Embryonic facial prominence (tissue), 1 donor: ENCODE results near the gene FUZ.
"Not testable (repeated sequence)": the region's sequence is repeated elsewhere in the genome, so short reads cannot be mapped to it uniquely, and the experiment has no call there.

Experiments used
- DNase-seq: peaks from one replicate; pipeline ENCODE4 v3.0.0-alpha.2; 2016; ENCODE audit errors: extremely low spot score

Gene FUZ

DNA sequence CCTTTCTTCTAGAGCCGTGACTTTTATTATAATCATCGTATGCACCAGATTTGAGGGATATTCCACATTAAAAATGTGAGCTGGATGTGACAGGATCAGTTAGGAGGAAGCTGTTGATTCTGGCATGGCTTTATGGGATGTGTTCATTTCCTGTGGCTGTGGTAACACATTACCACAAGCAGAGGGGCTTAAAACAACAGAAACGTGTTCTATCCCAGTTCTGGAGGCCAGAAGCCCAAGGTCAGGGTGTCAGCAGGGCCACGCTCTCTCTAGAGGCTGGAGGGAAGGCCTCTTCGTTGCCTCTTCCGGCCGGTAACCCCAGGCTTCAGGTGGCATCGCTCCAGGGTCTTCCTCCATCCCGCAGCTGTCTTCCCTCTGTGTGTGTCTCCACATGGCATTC is 19.5 kb upstream of the FUZ start:
- no peak for DNase-seq

DNA sequence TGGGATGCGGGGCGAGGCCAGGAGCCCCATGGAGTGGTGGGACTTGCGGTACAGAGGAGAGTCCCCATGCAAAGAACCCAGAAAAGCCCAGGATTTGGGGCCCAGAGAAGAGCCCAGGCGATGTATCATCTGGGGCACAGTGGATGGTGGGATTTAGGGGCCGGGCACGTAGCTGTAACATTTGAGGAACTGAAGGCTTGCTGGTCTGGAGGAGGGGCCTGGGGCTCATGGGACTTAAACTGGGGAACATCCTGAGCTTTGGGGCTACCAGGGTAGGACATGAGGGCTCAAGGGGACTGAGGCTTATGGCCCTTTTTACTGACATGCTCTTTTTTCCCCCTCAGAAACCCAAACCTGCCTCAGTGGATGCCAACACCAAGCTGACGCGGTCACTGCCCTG is 18.5 kb upstream of the FUZ start:
- DNase-seq = no peak

DNA sequence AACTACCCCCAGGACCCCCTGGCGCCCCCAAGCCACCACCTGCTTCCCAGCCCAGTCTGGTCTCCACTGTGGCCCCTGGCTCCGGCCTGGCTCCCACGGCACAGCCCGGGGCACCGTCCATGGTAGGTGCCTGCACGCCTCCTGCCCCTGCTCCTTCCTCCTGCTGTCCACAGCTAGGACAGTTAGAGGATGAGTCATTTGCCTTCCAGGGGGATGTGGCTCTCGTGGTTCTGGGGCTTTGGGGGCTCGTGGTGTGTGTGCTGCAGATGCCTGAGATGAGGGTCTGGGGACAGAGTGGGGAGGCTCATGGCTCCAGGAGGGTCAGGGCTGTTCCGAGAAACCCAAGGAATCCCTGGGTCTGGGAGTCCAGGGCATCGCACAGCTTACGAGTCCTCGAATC is 17.7 kb upstream of the FUZ start:
- DNase-seq = no peak

DNA sequence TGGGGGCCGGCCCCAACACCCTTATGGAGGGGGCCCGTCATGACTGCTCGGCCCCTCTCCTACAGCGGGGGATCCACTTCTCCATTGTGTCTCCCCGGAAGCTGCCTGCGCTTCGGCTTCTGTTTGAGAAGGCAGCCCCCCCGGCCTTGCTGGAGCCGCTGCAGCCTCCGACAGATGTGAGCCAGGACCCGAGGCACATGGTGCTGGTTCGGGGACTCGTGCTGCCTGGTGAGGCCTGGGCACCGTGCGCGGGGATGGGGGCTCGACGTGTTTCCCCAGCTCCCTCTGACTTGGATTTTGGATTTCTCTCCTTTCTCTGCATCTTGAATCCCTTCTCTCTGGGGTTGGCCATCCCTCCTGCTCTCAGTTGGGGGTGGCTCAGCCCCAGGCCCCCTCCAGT is 16.6 kb upstream of the FUZ start:
- DNase-seq = no peak

DNA sequence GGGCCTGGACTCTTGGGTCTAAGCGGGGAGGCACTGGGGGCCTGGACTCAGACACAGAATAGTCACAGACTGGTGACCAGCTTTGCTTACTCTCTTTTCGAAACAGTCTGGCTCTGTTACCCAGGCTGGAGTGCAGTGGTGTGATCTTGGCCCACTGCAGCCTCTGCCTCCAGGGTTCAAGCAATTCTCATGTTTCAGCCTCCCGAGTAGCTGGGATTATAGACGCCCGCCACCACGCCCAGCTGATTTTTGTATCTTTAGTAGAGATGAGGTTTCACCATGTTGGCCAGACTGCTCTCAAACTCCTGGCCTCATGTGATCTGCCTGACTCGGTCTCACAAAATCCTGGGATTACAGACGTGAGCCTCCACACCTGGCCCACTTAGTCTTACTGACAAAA is 16.1 kb upstream of the FUZ start:
- no peak for DNase-seq

DNA sequence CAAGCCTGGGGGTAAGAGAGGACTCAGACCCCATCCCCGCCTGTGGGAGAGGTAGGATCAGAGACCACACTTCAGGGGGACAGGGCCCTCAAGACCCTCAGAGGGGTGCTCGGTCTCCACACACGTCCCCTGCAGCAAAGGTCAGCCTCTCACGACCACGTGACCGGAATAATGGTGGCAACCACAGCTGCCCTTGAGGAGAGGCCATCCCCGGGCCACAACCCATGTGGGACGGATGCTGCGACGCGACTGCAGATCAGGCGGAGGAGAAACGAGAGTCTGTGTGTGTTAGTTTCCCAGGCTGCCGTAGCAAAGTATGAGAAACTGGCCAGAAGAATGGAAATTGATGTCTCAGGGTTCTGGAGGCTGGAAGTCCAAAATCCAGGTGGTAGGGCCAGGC is 13.9 kb upstream of the FUZ start:
- no peak for DNase-seq

DNA sequence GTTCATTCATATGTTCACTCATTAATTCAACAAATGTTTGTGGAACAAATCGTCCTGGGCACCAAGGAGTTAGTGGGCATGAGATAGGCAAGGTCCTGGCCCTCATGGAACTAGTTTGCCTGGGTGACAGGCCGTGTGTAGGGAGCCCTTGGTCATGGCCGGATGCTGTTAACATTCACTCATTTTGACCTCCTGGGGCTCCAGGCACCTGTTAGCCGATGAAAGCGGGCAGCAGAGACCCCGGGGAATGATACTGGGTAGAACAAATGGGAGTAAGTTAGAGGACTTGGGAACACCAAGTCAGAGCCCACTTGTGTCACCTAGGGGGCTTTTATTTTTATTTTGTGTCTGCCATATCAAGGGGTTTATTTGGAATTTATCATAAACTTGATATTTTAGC is 11.6 kb upstream of the FUZ start:
- DNase-seq = no peak

DNA sequence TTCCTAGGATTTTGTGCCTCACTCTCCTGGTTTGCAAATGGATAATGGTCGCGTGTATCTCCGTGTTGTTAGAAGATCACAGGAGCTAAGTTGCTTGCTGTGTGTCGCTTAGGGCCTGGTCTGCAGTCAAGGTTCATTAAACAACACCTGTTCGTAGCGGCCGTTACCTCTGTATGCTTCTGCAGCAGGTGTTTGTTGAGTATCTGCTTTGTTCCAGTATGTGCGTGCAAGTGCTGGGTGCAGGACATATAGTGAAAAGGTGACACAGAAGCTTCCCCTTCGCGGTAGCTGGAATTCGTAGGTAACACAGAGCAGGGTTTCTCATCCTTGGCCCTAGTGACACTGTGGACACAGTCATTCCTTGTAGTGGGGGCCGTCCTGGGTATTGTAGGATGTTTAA is 10.4 kb upstream of the FUZ start:
- no peak for DNase-seq

DNA sequence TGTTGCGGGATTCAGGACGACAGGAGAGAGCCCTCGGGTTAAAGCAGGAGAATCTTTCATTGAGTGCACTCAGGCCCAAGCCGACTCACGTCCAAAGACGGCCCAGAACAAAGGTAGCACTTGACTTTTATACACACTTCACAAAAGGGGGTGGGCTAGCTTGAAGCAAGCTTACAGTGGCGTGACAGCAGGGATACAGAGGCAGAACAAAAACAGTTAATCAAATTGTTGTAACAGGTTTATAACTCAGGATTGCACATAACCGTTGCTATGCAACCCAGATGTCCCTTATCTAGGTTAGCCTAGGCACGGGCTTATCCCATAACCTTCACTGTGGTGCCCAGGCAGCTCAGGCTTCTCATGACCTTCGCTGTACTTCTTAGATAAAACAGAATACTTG is 7.0 kb upstream of the FUZ start:
- DNase-seq = no peak

DNA sequence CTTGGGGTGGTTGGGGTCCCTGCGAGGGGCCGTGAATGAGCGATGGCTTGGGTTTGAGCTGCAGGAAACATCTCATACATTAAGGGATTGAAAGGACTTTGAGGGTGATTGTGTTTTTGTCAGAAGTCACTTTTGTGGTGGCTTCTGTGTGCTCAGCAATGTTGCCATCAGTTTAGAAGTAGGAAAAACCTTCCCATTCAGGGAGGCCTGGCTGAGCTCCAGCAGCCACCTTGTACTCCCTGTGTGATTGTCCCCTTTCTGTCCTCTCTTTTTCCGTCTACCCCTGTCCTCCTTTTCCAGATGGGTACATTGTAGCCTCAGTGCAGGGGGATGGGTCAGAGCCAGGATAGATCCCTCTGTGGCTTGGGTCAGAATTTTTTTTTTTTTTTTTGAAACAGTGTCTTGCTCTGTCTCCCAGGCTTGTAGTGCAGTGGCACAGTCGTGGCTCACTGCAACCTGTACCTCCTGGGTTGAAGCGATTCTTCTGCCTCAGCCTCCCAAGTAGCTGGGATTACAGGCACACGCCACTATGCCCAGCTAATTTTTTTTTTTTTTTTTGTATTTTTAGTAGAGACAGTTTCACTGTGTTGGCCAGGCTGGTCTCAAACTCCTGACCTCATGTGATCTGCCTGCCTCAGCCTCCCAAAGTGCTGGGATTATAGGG is 6.5 kb upstream of the FUZ start:
- not testable (repeated sequence) for DNase-seq

DNA sequence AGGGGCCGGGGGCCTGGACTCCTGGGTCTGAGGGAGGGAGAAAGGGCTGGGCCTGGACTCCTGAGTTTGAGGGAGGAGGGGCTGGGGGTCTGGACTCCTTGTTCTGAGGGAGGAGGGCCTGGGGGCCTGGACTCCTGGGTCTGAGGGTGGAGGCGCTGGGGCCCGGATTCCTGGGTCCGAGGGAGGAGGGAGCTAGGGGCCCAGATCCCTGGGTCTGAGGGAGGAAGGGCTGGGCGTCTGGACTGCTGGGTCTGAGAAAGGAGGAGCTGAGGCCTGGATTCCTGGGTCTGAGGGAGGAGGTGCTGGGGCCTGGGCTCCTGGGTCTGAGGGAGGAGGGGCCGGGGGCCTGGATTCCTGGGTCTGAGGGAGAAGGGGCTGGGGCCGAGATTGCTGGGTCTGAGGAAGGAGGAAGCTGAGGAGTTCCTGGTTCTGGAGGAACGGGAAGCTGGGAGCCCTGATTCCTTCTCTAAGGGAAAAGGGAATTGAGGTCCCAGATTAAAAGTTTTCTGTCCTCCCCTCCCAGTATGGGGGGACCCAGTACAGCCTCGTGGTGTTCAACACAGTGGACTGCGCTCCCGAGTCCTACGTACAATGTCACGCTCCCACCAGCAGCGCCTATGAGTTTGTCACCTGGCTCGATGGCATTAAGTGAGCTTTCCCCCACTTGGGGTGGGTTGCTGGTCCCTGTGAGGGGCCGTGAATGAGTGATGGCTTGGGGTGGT is 5.7 kb upstream of the FUZ start:
- no peak for DNase-seq

DNA sequence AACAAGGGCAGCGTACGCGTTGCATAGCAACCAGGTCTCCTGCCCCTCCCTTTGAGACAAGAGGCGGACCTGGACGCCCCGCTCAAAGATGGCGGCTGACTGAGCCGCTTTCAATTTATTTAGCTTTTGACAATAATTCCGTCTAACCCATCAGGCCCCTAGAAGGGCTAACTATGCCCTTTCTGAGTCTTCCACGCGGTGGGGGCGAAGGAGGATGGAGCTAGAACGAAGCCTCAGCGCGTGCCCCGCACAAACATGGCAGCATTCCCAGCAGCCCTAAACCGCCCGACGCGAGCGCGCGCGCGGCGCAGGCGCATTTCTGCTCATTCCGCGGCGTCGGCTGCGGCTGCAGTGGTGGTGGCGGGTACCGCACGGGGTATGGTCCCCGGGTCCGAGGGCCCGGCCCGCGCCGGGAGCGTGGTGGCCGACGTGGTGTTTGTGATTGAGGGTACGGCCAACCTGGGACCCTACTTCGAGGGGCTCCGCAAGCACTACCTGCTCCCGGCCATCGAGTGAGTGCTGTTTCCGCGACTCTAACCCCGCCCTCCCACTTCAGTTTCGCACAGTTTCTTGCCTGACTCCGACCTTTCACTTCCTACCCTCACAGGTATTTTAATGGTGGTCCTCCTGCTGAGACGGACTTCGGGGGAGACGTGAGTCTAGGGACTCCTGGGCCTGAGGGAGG is 5.0 kb upstream of the FUZ start, which contains the start of gene MED25:
Gene MED25 (plus strand): TSS at position 326 of the 685 bp plus-strand sequence. CDS start 53 bp downstream, at position 379.
- DNase-seq = peak; percentile 83

DNA sequence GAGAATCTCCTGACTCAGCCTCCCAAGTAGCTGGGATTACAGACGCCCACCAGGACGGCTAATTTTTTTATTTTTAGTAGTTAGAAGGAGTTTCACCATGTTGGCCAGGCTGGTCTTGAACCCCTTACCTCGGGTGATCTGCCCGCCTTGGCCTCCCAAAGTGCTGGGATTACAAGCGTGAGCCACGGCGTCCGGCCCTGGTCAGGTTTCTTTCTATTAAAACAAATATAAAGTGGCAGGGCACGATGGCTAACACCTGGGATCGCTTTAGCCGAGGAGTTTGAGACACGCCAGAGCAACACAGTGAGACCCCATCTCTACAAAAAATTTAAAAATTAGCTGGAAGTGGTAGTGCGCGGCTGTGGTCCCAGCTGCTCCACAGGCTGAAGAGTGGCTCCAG is 3.5 kb upstream of the FUZ start:
- no peak for DNase-seq

DNA sequence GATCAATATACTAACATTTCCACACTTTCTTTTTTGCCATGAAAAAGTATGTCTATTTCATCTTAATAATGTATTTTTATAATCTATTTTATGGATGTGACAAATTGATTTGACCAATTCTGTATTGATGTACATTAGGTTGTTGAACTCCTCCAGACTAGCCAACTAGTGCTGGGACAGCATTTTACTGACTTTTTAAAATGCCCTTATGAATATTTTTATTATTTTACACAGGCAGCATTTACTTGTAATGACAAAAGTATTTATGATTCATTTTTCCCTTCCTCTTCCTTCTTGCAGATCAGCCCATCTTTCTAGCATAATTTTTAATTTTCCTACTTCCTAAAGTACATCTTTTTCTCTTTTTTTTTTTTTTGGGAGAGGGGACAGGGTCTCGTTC is 918 bp upstream of the FUZ start:
- no peak for DNase-seq

DNA sequence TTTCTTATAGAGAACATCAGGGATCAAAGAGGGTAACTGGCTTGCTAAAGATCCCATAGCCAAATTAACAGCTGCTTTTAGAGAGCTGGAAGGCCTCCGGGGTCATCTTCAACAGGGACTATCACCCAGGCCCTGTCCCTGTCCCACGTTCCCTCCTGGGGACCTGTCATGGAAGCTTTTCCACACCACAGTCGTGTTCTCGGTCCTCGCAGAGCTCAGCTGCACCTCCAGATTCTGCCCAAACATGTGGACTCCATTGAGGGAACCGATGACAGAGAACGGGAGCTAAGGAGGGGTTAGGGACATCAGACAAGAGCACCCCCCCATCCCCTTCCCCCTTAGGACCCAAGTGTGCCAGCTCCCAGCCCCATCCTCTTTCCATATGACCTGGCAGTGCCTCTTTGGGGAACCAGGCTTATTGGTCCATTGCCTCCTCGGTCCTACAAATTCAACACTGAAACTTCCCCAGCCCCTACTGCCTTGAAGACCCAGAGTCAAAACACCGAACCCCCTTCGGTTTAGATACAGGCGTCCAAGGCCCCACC is 568 bp downstream of the FUZ start:
- DNase-seq = no peak

DNA sequence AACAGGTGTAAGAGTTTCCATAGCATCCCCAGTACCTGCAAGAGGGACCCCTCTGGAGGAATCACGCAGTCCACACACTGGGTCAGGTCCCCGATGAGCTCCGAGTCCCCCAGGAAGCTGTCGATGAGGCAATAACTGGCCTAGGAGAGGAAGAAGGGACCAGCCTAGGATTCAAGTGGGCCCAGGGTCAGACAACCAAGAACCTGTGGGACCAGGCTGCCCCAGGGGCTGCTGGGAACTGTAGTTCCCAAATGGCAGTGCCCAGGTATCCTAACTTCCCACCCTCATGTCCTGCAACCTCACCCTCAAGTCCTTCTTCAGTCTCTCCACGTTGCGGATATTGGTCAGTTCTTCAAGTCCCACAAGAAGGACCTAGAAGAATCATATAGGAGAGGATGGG is 1.8 kb downstream of the FUZ start:
- DNase-seq = no peak

DNA sequence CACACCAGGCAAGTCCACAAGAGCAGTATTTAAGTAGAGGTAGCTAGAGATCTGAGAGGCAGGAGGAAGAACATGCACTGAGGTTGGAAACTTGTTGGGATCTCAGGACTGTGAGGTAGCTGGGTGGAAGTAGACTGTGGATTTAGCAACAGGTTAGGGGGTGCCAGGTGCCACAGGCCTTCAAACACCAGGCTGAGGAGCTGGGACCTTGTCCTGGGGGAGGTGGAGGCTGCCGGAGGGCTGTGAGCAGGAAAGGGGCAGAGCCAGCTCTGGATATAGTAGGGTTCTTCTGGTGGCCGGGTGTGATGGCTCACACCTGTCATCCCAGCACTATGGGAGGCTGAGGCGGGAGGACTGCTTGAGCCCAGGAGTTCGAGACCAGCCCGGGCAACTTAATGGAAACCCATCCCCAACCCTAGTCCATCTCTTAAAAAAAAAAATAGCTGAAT is 3.1 kb downstream of the FUZ start:
- DNase-seq = no peak

DNA sequence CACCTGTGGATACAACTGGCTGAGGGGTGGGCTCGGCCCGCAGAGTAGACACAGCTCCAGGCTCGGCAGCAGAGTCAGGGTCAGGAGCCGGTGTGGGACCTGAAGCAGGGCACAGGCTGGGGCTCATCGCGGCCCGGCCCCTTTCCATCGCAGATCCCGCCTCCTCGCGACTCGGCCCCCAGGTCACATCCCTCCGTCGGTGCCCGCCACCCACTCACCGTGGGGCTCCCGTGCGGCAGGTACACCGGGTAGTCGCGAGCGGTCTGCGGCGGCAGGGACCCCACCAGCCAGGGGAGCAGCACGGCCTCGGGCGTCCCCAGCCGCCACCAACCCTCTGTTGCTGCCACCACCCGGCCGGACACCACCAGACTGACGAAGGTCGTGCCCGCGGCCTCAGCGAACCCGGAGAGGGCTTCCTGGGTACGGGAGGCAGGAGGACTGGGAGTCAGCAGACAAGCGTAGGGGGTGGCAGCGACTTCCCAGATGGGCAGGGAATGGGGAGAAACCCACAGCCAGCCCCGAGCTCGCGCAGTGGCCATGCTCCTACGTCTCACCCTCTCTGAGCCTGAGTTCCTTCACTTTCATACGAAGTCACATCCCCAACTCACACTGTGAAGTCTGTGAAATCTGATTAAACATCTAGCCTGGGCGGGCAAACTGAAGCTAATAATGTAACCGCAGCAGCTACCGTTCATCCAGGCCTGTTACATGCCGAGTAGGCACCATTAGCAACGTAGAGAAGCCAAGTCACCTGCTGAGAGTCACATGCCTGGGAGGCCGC is 3.7 kb downstream of the FUZ start:
- no peak for DNase-seq

DNA sequence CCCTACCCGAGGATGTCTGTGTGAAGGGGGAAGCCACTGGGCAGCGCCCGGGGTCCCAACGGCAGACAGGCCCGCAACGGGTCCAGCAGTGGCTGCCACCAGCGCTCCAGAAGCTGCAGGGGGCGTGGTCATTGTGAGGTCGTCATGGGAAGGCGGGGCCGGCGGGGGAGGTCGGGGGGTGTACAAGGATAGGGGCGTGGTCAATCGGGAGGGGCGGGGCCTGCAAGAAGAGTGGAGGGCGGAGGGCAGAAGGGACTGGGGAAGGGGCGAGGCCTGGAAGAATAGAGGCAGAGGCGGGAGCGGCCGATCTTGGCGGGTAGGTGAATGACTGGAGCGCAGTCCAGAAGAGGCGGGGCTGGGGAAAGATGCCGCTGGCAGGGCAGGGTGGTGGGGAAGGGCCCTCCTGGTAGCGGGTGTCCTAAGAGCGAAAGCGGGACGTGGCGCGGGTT is 4.4 kb downstream of the FUZ start:
- DNase-seq = peak; percentile 89

DNA sequence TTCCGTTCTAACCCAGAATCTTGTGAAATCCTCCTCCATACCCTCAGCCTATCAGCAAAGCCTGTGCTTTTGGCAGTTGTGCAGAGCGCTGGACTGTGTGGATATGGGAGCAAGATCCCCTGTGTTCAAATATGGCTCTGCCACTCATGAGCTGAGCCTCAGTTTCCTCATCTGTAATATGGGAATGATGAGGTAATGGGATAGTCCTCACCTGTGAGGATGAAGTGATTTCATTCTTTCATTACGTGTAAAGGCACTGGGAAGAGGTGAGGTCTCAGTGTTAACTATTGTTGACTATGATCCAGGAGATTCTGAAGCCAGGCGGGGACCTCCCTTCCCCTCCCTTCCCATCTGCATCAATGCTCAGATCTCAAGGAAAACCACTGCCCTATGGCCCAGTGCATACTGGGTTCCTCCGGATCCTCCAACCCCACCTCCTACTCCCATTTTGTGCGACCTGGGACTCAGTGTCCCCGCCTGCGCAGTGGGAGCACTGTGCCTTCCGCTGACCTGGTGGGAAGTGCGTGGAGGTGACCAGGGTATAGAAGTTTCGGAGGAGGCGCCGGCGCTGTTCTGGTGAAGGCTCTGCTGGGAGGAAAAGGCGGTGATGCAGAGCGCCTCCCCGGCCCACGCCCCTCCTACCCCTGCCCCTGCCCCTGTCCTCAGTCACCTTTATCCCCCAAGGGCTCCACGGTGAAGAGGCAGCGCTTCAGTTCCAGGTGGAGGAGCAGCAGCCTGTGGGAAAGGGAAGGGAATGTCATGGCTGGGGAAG is 5.0 kb downstream of the FUZ start:
- no peak for DNase-seq
